H1 (cell line): ENCODE results near the gene GLRX3. TPM values are rescaled to one million over a fixed set of nuclear protein-coding genes. Genes with fewer than 3 reads are reported as not detected.
"Not testable (repeated sequence)": the region's sequence is repeated elsewhere in the genome, so short reads cannot be mapped to it uniquely, and the experiment has no call there.

Source experiments
- CTCF ChIA-PET: fragments of 300-600 bp; sonication (Branson Sonifier 250); formaldehyde crosslinking; loops from one replicate; lab custom pipeline; 2021; ENCODE audit not compliant: partially characterized antibody; lab: Charles Lee
- POLR2A ChIA-PET: fragments of 300-600 bp; sonication (Branson Sonifier 250); formaldehyde crosslinking; loops from one replicate; lab custom pipeline; 2021; ENCODE audit warnings: inconsistent platforms; ENCODE audit not compliant: partially characterized antibody; lab: Charles Lee
- DNase-seq, 2 experiments: peaks; one replicate each; pipeline versions ENCODE4 v3.0.0 to v3.0.0-alpha.2; 2010 to 2022; ENCODE audit warnings: low spot score in 2 of 2, low read depth in 1 of 2, mixed read lengths in 1 of 2
- FAIRE-seq: peaks from 2 replicates; lab custom pipeline; 2011; peaks lifted over from hg19 to GRCh38; lab: Jason Lieb, UNC
- H2AFZ ChIP-seq: 2 replicates; pipeline ENCODE4 v1.8.1; 2012; ENCODE audit warnings: low read length, inconsistent platforms
- H2AK5ac ChIP-seq: 2 replicates; pipeline ENCODE4 v1.6.1; 2013; ENCODE audit warnings: low read depth, low read length
- H2BK120ac ChIP-seq: replicated peaks from 2 replicates; pipeline ENCODE3; 2013; ENCODE audit warnings: low read depth, low read length, inconsistent platforms
- H2BK12ac ChIP-seq: 2 replicates; pipeline ENCODE4 v1.6.1; 2013; ENCODE audit warnings: low read depth, low read length
- H2BK15ac ChIP-seq: 2 replicates; pipeline ENCODE4 v1.6.1; 2013; ENCODE audit warnings: low read length
- H2BK20ac ChIP-seq: 2 replicates; pipeline ENCODE4 v1.6.1; 2013; ENCODE audit warnings: low read length
- H2BK5ac ChIP-seq: 2 replicates; pipeline ENCODE4 v1.6.1; 2013; ENCODE audit warnings: low read depth, low read length
- H3K14ac ChIP-seq: 2 replicates; pipeline ENCODE4 v1.6.1; 2013; ENCODE audit warnings: inconsistent platforms; ENCODE audit not compliant: insufficient read length
- H3K18ac ChIP-seq: 2 replicates; pipeline ENCODE4 v1.6.1; 2013; ENCODE audit warnings: low read length; ENCODE audit errors: extremely low read depth
- H3K23ac ChIP-seq: 2 replicates; pipeline ENCODE4 v1.6.1; 2013; ENCODE audit warnings: inconsistent platforms; ENCODE audit not compliant: insufficient read length
- H3K23me2 ChIP-seq: 2 replicates; pipeline ENCODE4 v1.6.1; 2013; ENCODE audit warnings: low read depth, low read length
- H3K27ac ChIP-seq: 2 replicates; pipeline ENCODE4 v1.6.1; 2011; ENCODE audit warnings: low read depth, low read length, inconsistent platforms
- H3K27me3 ChIP-seq, 4 experiments: replicated peaks in 1 of 4; 1 replicate in 1 of 4; 2 replicates in 3 of 4; pipeline versions ENCODE4 v1.6.1 to v1.8.1; 2011 to 2013; ENCODE audit warnings: low read length in 3 of 4, mild to moderate bottlenecking in 3 of 4, inconsistent platforms in 2 of 4, mixed read lengths in 2 of 4, moderate library complexity in 1 of 4; ENCODE audit not compliant: control insufficient read depth in 3 of 4, insufficient read depth in 3 of 4; ENCODE audit errors: extremely low read depth in 1 of 4
- H3K36me3 ChIP-seq, 4 experiments: 2 replicates each; pipeline versions ENCODE4 v1.6.1 to v1.8.1; 2011 to 2013; ENCODE audit warnings: mild to moderate bottlenecking in 4 of 4, low read length in 3 of 4, moderate library complexity in 2 of 4, control low read depth in 1 of 4, inconsistent platforms in 1 of 4; ENCODE audit not compliant: insufficient read depth in 4 of 4, control insufficient read depth in 2 of 4
- H3K4ac ChIP-seq: replicated peaks from 2 replicates; pipeline ENCODE3; 2013; ENCODE audit warnings: low read length, low read depth, mixed read lengths, inconsistent platforms; ENCODE audit not compliant: insufficient read length
- H3K4me1 ChIP-seq, 4 experiments: replicated peaks in 1 of 4; 1 replicate in 1 of 4; 2 replicates in 3 of 4; pipeline versions ENCODE4 v1.6.1 to v1.8.1; 2011 to 2013; ENCODE audit warnings: low read length in 3 of 4, inconsistent platforms in 2 of 4, mixed read lengths in 1 of 4; ENCODE audit not compliant: insufficient read depth in 4 of 4, control insufficient read depth in 3 of 4
- H3K4me2 ChIP-seq, 2 experiments: 2 replicates each; pipeline versions ENCODE4 v1.6.1 to v1.8.1; 2011 to 2013; ENCODE audit warnings: low read depth in 2 of 2, low read length in 2 of 2, control low read depth in 1 of 2, inconsistent platforms in 1 of 2, mild to moderate bottlenecking in 1 of 2; ENCODE audit not compliant: insufficient read depth in 1 of 2
- H3K4me3 ChIP-seq, 4 experiments: fragments of 200-600, 300-600 bp in 1 of 4; sonication (generic), shearing (Covaris generic), sonication (Bioruptor Twin) in 1 of 4; 2 replicates each; pipeline versions ENCODE4 v1.5.1 to v1.8.1; 2011 to 2016; ENCODE audit warnings: low read length in 4 of 4, low read depth in 3 of 4, control low read depth in 2 of 4, inconsistent platforms in 2 of 4, mild to moderate bottlenecking in 2 of 4, mixed read lengths in 1 of 4, moderate library complexity in 1 of 4; ENCODE audit not compliant: insufficient read depth in 2 of 4; ENCODE audit errors: extremely low read depth in 1 of 4
- H3K56ac ChIP-seq: replicated peaks from 2 replicates; pipeline ENCODE3; 2013; ENCODE audit warnings: low read depth, mild to moderate bottlenecking, mixed read lengths, low read length, inconsistent platforms; ENCODE audit not compliant: insufficient read length
- H3K79me1 ChIP-seq: 2 replicates; pipeline ENCODE4 v1.6.1; 2013; ENCODE audit warnings: low read depth, low read length, control low read depth
- H3K79me2 ChIP-seq, 2 experiments: 2 replicates each; pipeline versions ENCODE4 v1.6.1 to v1.8.1; 2012 to 2013; ENCODE audit warnings: low read length in 2 of 2, mild to moderate bottlenecking in 2 of 2, inconsistent platforms in 1 of 2; ENCODE audit not compliant: insufficient read depth in 2 of 2, control insufficient read depth in 1 of 2
- H3K9ac ChIP-seq, 4 experiments: replicated peaks in 1 of 4; 1 replicate in 1 of 4; 2 replicates in 3 of 4; pipeline versions ENCODE4 v1.6.1 to v1.8.1; 2011 to 2013; ENCODE audit warnings: low read depth in 3 of 4, low read length in 3 of 4, control low read depth in 2 of 4, mild to moderate bottlenecking in 2 of 4, moderate library complexity in 2 of 4, inconsistent platforms in 1 of 4; ENCODE audit errors: extremely low read depth in 1 of 4
- H3K9me3 ChIP-seq, 2 experiments: 2 replicates each; pipeline versions ENCODE4 v1.6.1 to v1.8.1; 2012 to 2013; ENCODE audit warnings: mild to moderate bottlenecking in 2 of 2, moderate library complexity in 2 of 2, control low read depth in 1 of 2, inconsistent platforms in 1 of 2, low read depth in 1 of 2, low read length in 1 of 2, mixed read lengths in 1 of 2; ENCODE audit not compliant: insufficient read depth in 2 of 2
- H4K20me1 ChIP-seq, 2 experiments: replicated peaks in 1 of 2; 2 replicates each; pipeline versions ENCODE3 to v1.8.1; 2011 to 2013; ENCODE audit warnings: inconsistent platforms in 2 of 2, low read length in 2 of 2, mild to moderate bottlenecking in 1 of 2; ENCODE audit not compliant: insufficient read depth in 2 of 2, control insufficient read depth in 1 of 2
- H4K5ac ChIP-seq: 2 replicates; pipeline ENCODE4 v1.6.1; 2013; ENCODE audit warnings: low read length, low read depth, mixed read lengths, inconsistent platforms; ENCODE audit not compliant: insufficient read length
- H4K8ac ChIP-seq: 2 replicates; pipeline ENCODE4 v1.8.0; 2013; ENCODE audit warnings: mild to moderate bottlenecking, moderate library complexity, low read length, inconsistent platforms; ENCODE audit not compliant: insufficient read depth; ENCODE audit errors: extremely low read depth
- H4K91ac ChIP-seq: replicated peaks from 2 replicates; pipeline ENCODE3; 2013; ENCODE audit warnings: low read length, mixed read lengths, inconsistent platforms; ENCODE audit not compliant: insufficient read length
- WGBS, 2 experiments: shearing (Covaris generic) in 1 of 2; methylation state at CpG; one replicate each; pipeline versions ENCODE4 v1.1.6 to v1.1.7; 2013 to 2015; ENCODE audit warnings: low lambda C conversion rate in 2 of 2, mixed read lengths in 2 of 2, inconsistent platforms in 1 of 2, low coverage in 1 of 2, missing lambda C conversion rate in 1 of 2; ENCODE audit not compliant: insufficient replicate concordance in 2 of 2, insufficient coverage in 1 of 2, insufficient read length in 1 of 2; ENCODE audit errors: extremely low coverage in 1 of 2, missing lambda C conversion rate in 1 of 2; 5-methylcytosine and 5-hydroxymethylcytosine counted together
- polyA plus RNA-seq, 7 experiments: library from polyadenylated mRNA; depleted of rRNA in 3 of 7; stranded (reverse) in 5 of 7; unstranded in 2 of 7; fragments of >200 nt in 5 of 7; fragments of 200-250 nt in 2 of 7; gene quantifications; 1 replicate in 5 of 7; 2 replicates in 1 of 7; 4 replicates in 1 of 7; pipeline versions ENCODE4 v1.2.1 to v1.2.3, GENCODE V29; 2011 to 2013; ENCODE audit warnings: missing spikeins in 2 of 7, mixed read lengths in 2 of 7
- total RNA-seq: library from RNA; stranded (reverse); fragmentation: NEBNext Ultra II Directional; extraction: Animal tissue kit (Norgen Biotek cat#: 25700); gene quantifications from 2 replicates; pipeline ENCODE4 v1.2.1, GENCODE V29; 2021

GLRX3 gene
- total and polyA plus RNA-seq, 2 of the 8 experiments (the other 6 are each of a cell fraction or from before 2014, with no cell fraction given) = 59.9 to 157 TPM

DNA sequence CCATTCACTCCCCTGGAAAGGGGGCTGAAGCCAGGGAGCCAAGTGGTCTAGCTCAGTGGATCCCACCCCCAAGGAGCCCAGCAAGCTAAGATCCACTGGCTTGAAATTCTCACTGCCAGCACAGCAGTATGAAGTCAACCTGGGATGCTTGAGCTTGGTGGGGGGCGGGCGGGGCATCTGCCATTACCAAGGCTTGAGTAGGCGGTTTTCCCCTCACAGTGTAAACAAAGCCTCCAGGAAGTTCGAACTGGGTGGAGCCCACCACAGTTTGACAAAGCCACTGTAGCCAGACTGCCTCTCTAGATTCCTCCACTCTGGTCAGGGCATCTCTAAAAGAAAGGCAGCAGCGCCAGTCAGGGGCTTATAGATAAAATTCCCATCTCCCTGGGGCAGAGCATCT is 45.6 kb upstream of the GLRX3 start:
- H3K79me1 ChIP-seq, H4K91ac ChIP-seq, H2BK15ac ChIP-seq, H4K20me1 ChIP-seq, H3K4ac ChIP-seq, H3K4me3 ChIP-seq, H4K8ac ChIP-seq, H3K9me3 ChIP-seq, H2BK20ac ChIP-seq, FAIRE-seq, H3K23me2 ChIP-seq, DNase-seq, H2BK120ac ChIP-seq, H3K56ac ChIP-seq, H3K4me1 ChIP-seq, H2BK12ac ChIP-seq, H2AK5ac ChIP-seq, H3K27ac ChIP-seq, H3K23ac ChIP-seq, H3K9ac ChIP-seq, H3K36me3 ChIP-seq, H2AFZ ChIP-seq, H3K14ac ChIP-seq, H4K5ac ChIP-seq, H3K27me3 ChIP-seq, POLR2A ChIA-PET, H3K4me2 ChIP-seq, H2BK5ac ChIP-seq, H3K18ac ChIP-seq, H3K79me2 ChIP-seq: not testable (repeated sequence)
- CTCF ChIA-PET = interaction anchor here (1.3 to 1.6 kb wide), 3 partner anchors 9 to 151 kb away, joined by 3 read pairs; no protein-coding TSS in a partner anchor
- WGBS, 2 experiments = 89% methylated on average over 5 of the region's 5 CpGs; no CpG with 5 or more reads in 1 of the 2 experiments
